ENCODE measurements around the gene HMGB4.

The HMGB4 gene, protein sequence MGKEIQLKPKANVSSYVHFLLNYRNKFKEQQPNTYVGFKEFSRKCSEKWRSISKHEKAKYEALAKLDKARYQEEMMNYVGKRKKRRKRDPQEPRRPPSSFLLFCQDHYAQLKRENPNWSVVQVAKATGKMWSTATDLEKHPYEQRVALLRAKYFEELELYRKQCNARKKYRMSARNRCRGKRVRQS

DNA sequence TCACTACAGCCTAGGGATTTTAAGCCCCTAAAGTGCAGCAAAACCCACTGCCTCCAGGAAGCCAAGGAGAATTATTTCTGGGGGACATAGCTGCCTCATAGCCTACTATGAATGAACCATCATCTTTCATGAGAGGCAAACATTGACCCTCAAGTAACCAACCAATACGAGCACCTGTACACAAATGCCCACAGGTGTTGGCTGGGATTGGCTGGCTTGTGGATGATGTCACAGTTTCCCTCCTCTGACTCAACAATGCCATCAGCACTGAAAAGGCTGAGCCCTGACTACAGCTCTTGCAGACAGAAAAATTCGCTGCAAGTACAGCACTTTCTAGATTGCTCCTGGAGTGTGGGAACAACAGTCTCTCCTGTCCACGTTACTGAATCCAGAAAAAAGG, at the start of gene HMGB4:
Gene HMGB4, plus strand, starts transcription at position 301 of the 400 bp plus-strand sequence. CDS start 113 bp downstream, outside the sequence.
- DNase-seq = no peak

DNA sequence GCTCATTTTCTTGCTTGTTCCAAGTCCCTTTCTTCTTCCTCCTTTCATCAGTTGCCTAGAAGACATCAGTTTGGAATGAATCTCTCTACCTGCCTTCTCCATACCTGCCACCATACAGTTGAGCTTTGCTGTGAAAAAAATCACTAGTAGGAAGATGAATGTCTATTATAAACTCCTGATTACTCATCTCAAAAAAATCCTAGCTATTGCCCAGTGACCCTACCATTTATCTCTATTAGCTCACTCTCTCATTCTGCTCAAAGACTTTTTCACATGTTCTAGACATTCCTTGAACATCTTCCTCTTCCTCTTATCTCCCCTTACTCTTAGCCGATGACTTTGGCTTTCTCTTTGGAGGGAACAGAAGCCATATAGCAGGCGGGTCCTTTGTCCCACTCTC, 49.7 kb upstream of the HMGB4 start:
- DNase-seq = no peak

- no peak for DNase-seq
Observed at GRCh38 chr1:33815061-33815460, 48.8 kb upstream of the HMGB4 start.

DNA sequence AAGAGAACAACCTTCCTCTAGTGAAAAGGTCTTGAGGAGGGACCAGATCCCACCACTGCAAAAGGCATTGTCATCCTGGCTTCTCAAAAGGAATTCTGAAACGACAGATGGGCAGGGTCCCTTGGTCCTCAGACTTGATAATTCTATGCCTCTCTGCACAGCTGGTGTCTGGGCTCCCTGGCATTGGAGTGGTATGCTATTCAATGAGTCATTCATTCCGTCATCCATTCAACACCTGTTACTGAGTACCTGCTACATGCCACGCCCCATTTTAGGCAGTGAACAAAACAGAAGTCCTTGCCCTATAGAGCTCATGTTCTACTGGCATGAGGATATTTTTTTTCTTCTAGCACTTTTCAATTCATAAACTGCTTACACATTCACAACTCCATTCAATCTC, 45.8 kb upstream of the HMGB4 start:
- DNase-seq = no peak

DNA sequence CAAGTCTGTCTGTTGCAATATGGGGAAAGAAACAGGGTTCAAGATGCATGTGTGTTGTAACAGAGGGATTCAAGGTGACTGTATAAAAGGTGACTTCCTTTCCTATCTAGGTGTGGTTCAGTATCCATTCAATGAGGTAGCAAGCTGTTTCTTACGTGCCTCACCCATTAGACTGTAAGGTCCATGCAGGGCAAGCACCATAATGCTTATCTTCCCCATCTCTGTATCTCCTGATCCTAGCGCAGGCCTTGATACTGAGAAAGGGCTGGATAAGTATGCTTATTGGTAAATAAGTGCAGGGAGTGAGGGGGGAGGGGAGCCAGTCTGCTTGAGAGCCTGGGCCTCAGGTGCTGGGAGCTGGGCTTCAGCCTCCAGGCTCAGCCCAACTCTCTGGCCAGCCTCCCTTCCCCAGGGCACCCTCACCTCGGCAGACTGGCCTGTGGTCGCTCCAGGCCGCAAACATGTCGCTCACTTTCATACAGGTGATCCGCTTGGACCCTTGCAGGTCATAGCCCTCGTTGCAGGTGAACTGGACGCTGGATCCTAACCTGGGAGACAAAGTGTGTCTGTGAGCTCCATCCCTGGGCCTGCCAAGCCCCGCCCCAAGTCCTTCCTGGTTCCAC, 44.5 kb upstream of the HMGB4 start:
- DNase-seq = no peak

GRCh38 chr1:33819913-33820311, 44.0 kb upstream of the HMGB4 start:
- DNase-seq = no peak

- no peak for DNase-seq
Observed at GRCh38 chr1:33820804-33821203, 43.1 kb upstream of the HMGB4 start.

GRCh38 chr1:33821291-33821690, 42.6 kb upstream of the HMGB4 start:
- no peak for DNase-seq

GRCh38 chr1:33822396-33822795, 41.5 kb upstream of the HMGB4 start:
- no peak for DNase-seq

DNA sequence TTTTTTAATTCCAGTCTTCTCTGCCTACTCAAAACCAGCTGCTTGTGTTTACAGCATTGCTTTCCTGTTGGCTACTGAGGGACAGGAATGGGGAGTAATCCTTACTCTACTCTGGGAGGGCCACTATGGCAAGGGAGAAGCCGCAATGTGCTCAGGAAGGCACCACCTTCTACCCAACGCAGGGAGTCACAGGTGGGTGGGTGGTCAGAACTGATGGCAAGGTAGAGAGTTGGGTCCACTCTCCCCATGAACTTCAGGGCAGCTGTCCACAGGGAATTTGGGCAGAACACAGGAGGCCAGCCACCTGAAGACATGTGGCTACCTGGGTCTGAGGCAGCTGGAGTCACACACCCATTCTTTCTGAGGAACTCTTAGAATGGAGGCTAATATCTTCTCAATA, 40.5 kb upstream of the HMGB4 start:
- DNase-seq = no peak

GRCh38 chr1:33823830-33824229, 40.0 kb upstream of the HMGB4 start:
- DNase-seq = no peak

DNA sequence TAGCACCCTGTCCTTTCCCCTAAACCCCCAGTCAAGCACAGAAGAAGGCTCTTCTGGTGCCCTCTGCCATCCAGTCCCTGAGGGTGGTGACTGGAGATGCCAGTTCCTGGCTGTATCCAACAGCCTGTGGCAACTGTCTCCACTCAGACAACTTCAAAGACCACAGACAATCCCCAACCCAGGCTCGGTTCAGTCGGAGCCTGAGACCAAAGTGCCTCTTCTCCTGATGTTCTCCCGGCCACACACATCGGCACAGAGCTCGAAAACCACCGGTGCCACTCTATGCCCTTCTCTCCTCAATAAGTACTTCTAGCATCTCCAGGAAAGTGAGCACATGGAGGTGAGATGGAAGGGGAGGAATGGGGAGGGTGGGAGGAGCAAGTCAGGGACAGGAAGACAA, 39.6 kb upstream of the HMGB4 start:
- DNase-seq = no peak

DNA sequence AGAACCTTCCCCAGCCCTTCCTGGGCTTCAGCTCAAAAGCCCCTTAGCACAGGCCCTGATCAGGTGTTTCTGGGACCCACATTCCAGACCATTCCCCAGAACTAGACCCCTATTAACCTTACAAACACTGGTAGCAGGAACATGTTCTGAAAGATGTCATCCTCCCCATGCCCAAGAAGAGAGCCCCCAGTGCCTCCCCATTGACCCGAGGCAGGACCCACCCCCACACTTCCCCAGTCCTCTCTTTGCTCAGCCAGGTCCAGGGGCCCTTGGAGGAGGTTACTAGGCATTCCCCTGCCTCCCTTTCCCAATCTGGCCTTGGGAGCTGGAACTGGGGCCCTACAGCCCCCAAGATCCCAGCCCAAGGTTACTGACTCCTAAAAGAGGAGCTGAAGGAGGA, 38.9 kb upstream of the HMGB4 start:
- no peak for DNase-seq

GRCh38 chr1:33825506-33825905, 38.4 kb upstream of the HMGB4 start:
- DNase-seq = no peak

GRCh38 chr1:33826311-33826710, 37.6 kb upstream of the HMGB4 start:
- DNase-seq = no peak

DNA sequence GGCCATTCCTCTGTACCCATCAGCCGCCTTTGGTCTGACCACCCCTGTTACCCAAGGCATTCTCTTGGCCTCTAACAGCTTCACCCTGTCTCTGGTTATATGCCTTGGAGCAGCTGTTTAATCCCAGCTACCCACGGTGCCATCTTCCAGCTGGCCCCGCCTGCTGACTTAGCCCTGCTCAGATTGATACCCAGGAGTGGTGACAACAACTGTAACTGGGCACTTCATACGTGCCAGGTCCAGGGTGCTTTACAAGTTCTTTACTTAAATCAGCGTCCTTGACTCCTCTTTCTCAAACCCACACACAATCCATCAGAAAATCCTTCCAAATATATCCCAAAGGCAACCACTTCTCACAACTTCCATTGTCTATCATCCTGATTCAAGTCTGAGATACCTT, 37.2 kb upstream of the HMGB4 start:
- DNase-seq = no peak

- no peak for DNase-seq
Observed at GRCh38 chr1:33828059-33828458, 35.8 kb upstream of the HMGB4 start.

DNA sequence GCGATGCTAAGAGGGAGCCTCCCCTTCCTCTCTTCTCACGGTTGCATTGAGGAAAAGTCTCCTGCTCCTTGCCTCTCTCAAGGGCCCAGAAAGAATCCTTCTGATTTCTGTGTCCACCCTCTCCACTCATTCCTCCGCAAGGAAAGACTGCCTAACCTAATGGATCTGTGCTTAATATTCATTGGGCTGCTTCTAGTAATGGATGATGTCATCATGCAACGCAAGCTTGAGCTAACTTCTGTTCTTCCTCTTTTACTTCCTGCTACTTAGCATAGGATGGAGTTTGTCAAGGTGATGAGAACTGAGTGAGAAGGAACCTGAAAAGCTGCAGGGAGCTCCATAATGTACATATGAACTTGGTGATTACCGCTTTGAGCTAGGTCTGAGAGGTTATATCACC, 35.2 kb upstream of the HMGB4 start:
- DNase-seq = no peak

DNA sequence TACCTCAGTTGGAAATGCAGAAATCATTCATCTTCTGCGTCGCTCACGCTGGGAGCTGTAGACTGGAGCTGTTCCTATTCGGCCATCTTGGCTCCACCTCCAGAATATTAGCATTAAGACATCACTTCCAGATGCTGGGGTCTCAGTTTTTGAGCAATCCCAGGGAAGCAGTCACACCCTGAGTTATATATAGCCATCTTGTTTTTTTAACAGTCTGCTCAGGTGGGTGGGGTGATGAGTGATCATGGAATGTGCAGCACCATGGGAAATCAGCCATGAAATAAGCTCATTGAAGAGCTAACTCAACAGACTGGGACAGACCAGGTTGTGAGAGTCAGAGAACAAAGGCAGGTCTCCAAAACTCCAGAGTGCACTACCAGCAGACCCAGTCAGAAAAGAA, 27.0 kb upstream of the HMGB4 start:
- DNase-seq = no peak

DNA sequence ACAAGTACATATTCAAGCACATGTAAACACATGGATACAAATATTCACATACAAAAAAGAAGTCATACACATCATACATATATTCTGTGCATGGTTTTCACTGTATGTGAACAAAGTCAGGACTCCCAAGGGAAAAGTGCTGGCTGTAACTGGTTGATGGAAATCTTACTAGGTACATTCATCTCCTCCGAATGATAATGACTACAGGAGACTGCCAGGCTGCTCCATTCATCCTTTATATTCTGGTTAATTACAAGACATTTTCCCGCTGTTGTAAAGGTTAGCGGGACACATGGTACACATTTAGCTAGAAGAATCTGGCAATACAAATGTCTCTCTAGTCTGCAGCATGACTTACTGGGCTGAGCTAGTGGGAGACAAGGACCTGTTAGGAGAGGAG, 26.2 kb upstream of the HMGB4 start:
- DNase-seq = no peak

- DNase-seq = no peak
Observed at GRCh38 chr1:33841494-33841893, 22.4 kb upstream of the HMGB4 start.

DNA sequence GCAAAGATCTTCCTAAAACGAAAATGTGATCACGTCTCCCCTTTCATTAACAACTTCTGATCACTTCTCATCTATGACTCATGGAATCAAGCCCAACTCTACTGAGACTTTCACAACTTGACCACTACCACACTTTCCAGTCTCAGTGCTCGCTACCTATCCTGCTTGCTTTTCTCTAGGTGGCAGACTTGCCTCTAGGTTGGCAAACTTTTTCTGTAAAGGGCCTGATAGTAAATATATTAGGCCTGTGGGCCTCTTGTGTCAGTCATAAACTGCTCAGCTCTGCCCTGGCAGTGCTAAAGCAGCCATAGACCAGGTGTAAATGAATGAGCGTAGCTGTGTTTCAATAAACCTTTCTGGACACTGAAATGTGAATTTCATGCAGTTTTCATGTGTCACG, 21.5 kb upstream of the HMGB4 start:
- DNase-seq = no peak

- no peak for DNase-seq
Observed at GRCh38 chr1:33844166-33844565, 19.7 kb upstream of the HMGB4 start.

- no peak for DNase-seq
Observed at GRCh38 chr1:33846861-33847260, 17.0 kb upstream of the HMGB4 start.

DNA sequence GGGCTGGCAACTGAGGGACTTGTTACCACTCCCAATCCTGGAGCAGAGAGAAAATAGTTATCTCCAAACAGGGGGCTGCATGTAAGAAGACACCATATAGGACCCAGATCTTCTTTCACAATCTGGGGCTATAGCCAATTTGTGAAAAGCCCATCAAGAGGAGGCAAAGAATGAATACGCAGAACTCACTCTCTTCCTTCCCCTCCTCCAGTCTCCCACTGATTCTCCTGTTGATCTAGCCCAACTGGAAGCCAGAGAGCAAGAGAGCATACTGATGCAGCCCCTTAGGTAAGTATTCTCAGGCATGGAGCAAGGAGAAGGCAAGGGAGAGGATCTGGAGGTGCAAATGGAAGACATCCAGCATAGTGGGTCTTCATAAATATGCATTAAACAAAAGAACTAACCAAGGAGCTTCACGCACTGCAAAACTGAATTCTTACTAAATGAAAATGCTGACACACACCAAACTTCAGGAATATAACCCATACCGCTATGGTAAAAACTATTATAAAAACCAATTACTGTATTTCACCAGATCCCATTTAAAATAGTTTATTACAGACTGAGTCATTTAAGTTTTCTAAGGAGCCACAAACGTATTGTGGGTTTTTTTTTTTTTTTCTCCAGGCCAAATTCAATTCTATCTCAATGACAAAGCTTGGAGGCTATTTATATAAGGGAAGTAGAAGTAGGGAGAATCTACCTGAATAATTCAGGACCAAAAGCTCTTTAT, 15.5 kb upstream of the HMGB4 start:
- no peak for DNase-seq

Measured in NCI-H1048 (cell line).